ENCODE data around the gene MCHR1.
"Not testable (repeated sequence)": the region's sequence is repeated elsewhere in the genome, so short reads cannot be mapped to it uniquely, and the experiment has no call there.

MCHR1 gene

DNA sequence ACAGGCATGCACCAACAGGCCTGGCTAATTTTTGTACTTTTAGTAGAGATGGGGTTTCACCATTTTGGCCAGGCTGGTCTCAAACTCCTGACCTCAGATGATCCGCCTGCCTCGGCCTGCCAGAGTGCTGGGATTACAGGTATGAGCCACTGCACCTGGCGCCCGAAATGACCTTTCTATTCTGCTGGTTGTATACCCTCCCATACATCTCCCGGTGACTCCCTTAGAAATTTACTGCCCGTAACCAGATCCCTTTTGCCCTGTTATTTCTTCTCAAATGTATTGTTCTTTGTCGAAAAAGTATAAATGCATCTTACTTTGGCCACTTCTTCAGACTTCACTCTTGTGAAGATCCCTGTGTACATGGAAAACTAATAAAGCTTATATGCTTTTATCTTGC is 22.0 kb downstream of the MCHR1 start:
- no peak for DNase-seq

- DNase-seq = no peak
These were observed 23.9 kb downstream of the MCHR1 start for GRCh38 chr22:40703174-40703573.

GRCh38 chr22:40703736-40704135 is 24.5 kb downstream of the MCHR1 start:
- DNase-seq = peak; percentile 20

- DNase-seq = no peak
These were observed 26.8 kb downstream of the MCHR1 start for GRCh38 chr22:40705918-40706682.

DNA sequence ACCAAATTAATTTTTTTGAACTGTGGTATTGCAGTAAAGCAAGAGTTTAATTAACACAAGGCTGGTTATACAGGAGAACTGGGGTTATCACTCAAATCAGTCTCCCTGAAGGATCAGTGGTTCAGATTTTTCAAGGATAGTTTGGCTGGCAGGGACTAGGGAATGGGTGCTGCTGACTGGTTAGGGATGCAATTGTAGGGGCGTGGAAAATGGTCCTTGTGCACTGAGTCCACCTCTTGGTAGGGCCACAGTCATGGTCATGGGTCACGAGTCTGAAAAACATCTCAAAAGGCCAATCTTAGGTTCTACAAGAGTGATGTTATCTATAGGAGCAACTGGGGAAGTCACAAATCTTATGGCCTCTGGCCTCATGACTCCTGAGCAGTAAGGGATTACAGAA is 27.9 kb downstream of the MCHR1 start:
- DNase-seq = no peak

DNA sequence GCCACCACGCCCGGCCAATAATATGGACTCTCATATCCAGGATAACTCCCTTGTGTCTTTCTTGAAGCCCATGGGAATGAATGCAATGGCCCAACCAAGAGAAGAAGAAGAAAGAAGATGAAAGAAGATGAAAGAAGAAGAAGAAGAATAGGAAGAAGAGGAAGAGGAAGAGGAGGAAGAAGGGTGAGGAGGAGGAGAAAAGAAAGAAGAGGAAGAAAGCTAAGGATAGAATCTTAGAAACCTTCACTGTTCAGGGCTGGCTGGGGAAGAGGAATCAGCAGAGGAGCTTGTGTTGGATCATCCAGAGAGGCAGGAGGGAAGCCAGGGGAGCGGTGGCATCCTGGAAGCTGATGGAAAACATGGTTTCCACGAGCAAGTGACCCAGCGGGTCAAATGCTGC is 28.9 kb downstream of the MCHR1 start:
- DNase-seq = no peak

- DNase-seq = no peak
These were observed 30.6 kb downstream of the MCHR1 start for GRCh38 chr22:40709752-40710413.

DNA sequence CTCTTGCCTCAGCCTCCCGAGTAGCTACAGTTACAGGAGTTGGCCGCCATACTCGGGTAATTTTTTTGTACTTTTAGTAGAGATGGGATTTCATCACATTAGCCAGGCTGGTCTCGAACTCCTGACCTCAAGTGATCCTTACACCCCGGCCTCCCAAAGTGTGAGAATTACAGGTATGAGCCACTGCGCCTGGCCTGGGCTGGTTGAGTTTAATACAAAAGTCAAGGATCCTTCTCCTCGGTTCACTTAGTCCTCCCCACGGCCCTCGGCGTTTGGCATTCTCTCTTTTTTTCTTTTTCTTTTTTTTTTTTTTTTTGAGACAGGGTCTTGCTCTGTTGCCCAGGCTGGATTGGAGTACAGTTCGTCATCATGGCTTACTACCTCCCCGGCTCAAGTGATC is 33.0 kb downstream of the MCHR1 start:
- no peak for DNase-seq

GRCh38 chr22:40714499-40715337 is 35.4 kb downstream of the MCHR1 start:
- DNase-seq = peak; percentile 53

- DNase-seq = no peak
These were observed 36.8 kb downstream of the MCHR1 start for GRCh38 chr22:40716116-40716515.

GRCh38 chr22:40717657-40718056 is 38.4 kb downstream of the MCHR1 start:
- not testable (repeated sequence) for DNase-seq

- no peak for DNase-seq
These were observed 39.2 kb downstream of the MCHR1 start for GRCh38 chr22:40718250-40719204.

- no peak for DNase-seq
These were observed 40.3 kb downstream of the MCHR1 start for GRCh38 chr22:40719599-40719998.

- not testable (repeated sequence) for DNase-seq
These were observed 40.9 kb downstream of the MCHR1 start for GRCh38 chr22:40720156-40720537.

DNA sequence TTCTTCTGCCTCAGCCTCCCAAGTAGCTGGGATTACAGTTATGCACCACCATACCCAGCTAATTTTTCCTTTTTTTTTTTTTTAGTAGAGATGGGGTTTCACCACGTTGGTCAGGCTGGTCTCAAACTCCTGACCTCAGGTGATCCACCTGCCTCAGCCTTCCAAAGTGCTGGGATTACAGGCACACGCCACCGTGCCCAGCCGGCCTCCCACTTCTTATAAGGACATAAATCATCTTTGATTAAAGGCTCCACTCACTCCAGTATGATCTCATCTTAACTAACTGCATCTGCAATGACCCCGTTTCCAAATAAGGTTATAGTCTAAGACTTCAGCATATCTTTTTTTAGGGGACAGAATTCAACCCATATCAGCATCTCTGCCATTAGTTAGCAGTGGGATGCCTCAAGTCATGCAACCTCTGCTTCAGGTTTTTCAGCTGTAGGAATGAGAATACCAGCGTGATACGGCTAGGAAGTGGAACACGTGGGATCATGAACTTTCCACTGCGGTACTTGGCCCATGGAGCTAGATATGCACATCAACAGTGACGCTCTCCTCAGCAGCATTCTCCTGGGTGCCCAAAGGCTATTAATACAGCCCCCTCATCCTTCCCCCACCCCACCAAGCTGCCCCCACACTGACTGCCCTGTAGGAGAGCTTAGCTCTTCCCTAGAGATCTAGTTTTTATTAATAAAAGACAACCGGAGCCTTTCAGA is 41.4 kb downstream of the MCHR1 start:
- no peak for DNase-seq

DNA sequence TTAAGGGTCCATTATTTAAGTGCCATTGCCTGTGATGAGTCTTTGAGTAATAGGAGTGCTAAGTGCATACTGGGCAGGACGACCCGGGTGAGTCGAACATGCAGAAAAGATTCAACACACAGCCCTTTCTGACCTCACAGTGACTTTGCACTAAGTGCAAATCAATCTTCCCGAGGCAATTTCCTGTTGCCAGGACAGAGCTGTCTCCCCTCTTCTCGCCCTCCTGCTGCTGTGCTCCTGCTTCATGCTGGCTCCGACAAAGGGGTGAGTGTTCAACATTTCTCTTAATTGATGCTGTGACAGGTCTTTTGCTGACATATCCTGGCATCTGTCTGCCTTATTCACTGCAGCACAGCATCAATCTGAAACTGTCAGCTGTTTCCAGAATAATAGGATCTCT is 42.0 kb downstream of the MCHR1 start:
- DNase-seq = peak; percentile 88

DNA sequence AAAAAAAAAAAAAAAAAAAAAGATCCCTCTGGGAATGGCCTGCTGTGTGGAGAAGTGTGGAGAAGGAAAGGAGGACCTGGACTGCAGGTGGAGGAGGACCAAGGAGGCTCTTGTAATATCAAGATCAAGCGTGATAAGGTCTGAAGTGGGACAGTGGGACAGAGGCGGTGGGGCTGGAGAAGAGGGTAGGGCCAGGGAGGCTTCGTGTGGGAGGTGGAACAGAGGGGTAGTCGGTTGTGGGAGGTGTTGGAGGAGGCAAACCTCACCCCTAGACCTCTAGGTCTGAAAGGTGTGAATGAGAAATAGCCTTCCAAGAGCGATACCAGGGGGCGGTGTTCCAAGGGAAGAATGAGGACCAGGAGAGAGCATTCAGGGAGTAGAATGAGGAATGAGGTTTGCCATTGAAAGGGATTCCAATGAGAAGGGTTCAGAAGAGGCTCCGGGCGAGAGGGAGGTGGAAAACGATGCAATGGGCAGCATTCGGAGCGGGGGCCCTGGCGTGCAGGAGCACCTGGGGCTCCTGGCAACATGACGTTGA is 44.2 kb downstream of the MCHR1 start:
- no peak for DNase-seq

DNA sequence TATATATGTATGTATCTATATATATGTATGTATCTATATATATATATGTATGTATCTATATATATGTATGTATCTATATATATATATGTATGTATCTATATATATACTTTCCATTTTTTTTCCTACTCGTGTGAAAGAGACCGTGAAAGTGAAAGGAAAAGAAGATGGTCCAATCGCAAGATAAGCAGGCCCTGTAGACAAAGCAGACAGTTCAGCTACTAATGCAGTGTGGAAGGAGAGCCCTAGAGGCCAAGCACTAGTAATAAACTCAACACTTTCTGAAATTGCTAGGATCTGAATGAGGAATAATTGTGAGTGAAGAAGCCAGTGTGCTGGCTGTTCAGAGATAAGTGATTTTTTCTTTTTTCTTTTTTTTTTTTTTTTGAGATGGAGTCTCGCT is 47.2 kb downstream of the MCHR1 start:
- DNase-seq = no peak

- DNase-seq = no peak
These were observed 48.0 kb downstream of the MCHR1 start for GRCh38 chr22:40727070-40727963.

DNA sequence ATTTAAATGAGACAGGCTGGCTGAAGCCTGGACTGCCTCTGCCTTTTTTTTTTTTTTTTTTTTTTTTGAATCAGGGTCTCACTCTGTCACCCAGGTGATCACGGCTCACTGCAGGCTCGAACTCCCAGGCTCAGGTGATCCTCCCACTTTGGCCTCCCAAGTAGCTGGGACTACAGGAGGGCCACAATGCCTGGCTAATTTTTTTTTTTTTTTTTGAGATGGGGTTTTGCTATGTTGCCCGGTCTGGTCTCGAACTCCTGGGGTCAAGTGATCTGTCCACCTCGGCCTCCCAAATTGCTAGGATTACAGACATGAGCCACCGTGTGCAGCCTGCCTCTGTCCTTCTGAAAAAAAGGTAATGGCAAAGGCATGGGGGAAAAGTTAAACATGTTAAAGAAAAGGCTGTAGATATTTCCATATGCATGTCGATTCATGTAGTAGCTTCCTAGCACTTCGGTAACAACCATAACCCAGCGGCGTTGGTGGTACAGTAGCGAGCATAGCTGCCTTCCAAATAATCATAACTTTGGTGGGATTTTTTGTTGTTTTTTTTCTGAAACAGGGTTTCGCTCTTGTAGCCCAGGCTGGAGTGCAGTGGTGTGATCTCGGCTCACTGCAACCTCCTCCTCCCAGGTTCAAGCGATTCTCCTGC is 48.8 kb downstream of the MCHR1 start:
- DNase-seq = no peak
